D341Med (cell line): ENCODE measurements around the gene AP1S3.
"Not testable (repeated sequence)": the region's sequence is repeated elsewhere in the genome, so short reads cannot be mapped to it uniquely, and the experiment has no call there.

Experiments
- DNase-seq: peaks from one replicate; pipeline ENCODE4 v3.0.0; 2012; ENCODE audit warnings: low spot score

The AP1S3 gene

GRCh38 chr2:223837287-223838061, at the start of gene AP1S3:
Gene AP1S3 (minus strand): TSS chr2:223837582. CDS start chr2:223837450, 132 bp downstream.
- DNase-seq = peak; percentile 83

GRCh38 chr2:223887127-223887526, 49.7 kb upstream of the AP1S3 start:
- DNase-seq = no peak

GRCh38 chr2:223886726-223887125, 49.3 kb upstream of the AP1S3 start:
- no peak for DNase-seq

GRCh38 chr2:223884399-223884798, 47.0 kb upstream of the AP1S3 start:
- DNase-seq = no peak

- no peak for DNase-seq
These were observed 45.3 kb upstream of the AP1S3 start for GRCh38 chr2:223882715-223883114.

GRCh38 chr2:223880796-223881195, 43.4 kb upstream of the AP1S3 start:
- no peak for DNase-seq

- DNase-seq = no peak
These were observed 40.5 kb upstream of the AP1S3 start for GRCh38 chr2:223877721-223878410.

GRCh38 chr2:223873672-223874071, 36.3 kb upstream of the AP1S3 start:
- no peak for DNase-seq

GRCh38 chr2:223872772-223873171, 35.4 kb upstream of the AP1S3 start:
- not testable (repeated sequence) for DNase-seq

- not testable (repeated sequence) for DNase-seq
These were observed 34.3 kb upstream of the AP1S3 start for GRCh38 chr2:223871661-223872060.

- DNase-seq = no peak
These were observed 33.6 kb upstream of the AP1S3 start for GRCh38 chr2:223870840-223871611.

GRCh38 chr2:223868005-223868404, 30.6 kb upstream of the AP1S3 start:
- DNase-seq = peak; percentile 50

GRCh38 chr2:223865907-223866508, 28.6 kb upstream of the AP1S3 start:
- no peak for DNase-seq

GRCh38 chr2:223865124-223865523, 27.7 kb upstream of the AP1S3 start:
- no peak for DNase-seq

- no peak for DNase-seq
These were observed 26.1 kb upstream of the AP1S3 start for GRCh38 chr2:223863491-223863890.

GRCh38 chr2:223860809-223861738, 23.7 kb upstream of the AP1S3 start:
- DNase-seq = no peak

- DNase-seq = no peak
These were observed 21.7 kb upstream of the AP1S3 start for GRCh38 chr2:223859070-223859469.

- no peak for DNase-seq
These were observed 19.2 kb upstream of the AP1S3 start for GRCh38 chr2:223856584-223856983.

GRCh38 chr2:223856021-223856420, 18.6 kb upstream of the AP1S3 start:
- no peak for DNase-seq

GRCh38 chr2:223855426-223855825, 18.0 kb upstream of the AP1S3 start:
- no peak for DNase-seq

- no peak for DNase-seq
These were observed 17.4 kb upstream of the AP1S3 start for GRCh38 chr2:223854741-223855140.
